Measurements from ENCODE around the gene ZNF217. TPM values are rescaled to one million over a fixed set of nuclear protein-coding genes. Genes with fewer than 3 reads are reported as not detected.
"Not testable (repeated sequence)": the region's sequence is repeated elsewhere in the genome, so short reads cannot be mapped to it uniquely, and the experiment has no call there.

The ZNF217 gene
- total RNA-seq, 1 experiment from 2014 or later = 46.7 TPM

GRCh38 chr20:53583660-53584549, 9.7 kb downstream of the ZNF217 start:
- not testable (repeated sequence) for DNase-seq (ENCODE audit: low read depth)

GRCh38 chr20:53582574-53583351, 10.9 kb downstream of the ZNF217 start:
- DNase-seq (ENCODE audit: low read depth) = peak; percentile 96

GRCh38 chr20:53582251-53582570, 11.4 kb downstream of the ZNF217 start:
- DNase-seq (ENCODE audit: low read depth) = no peak

GRCh38 chr20:53581444-53582250, 12.0 kb downstream of the ZNF217 start:
- no peak for DNase-seq (ENCODE audit: low read depth)

GRCh38 chr20:53580376-53581111, 13.1 kb downstream of the ZNF217 start:
- no peak for DNase-seq (ENCODE audit: low read depth)

GRCh38 chr20:53579581-53580375, 13.9 kb downstream of the ZNF217 start:
- DNase-seq (ENCODE audit: low read depth) = peak; percentile 80

GRCh38 chr20:53579266-53579580, 14.4 kb downstream of the ZNF217 start:
- no peak for DNase-seq (ENCODE audit: low read depth)

GRCh38 chr20:53578492-53579222, 15.0 kb downstream of the ZNF217 start:
- peak; percentile 93 for DNase-seq (ENCODE audit: low read depth)

GRCh38 chr20:53576586-53577318, 16.9 kb downstream of the ZNF217 start:
- DNase-seq (ENCODE audit: low read depth) = no peak

- no peak for DNase-seq (ENCODE audit: low read depth)
Observed at GRCh38 chr20:53576195-53576580, 17.5 kb downstream of the ZNF217 start.

- no peak for DNase-seq (ENCODE audit: low read depth)
Observed at GRCh38 chr20:53575481-53576194, 18.0 kb downstream of the ZNF217 start.

- DNase-seq (ENCODE audit: low read depth) = no peak
Observed at GRCh38 chr20:53574819-53575218, 18.8 kb downstream of the ZNF217 start.

- DNase-seq (ENCODE audit: low read depth) = no peak
Observed at GRCh38 chr20:53574259-53574789, 19.3 kb downstream of the ZNF217 start.

GRCh38 chr20:53571555-53572286, 21.9 kb downstream of the ZNF217 start:
- DNase-seq (ENCODE audit: low read depth) = no peak

GRCh38 chr20:53570446-53571276, 23.0 kb downstream of the ZNF217 start:
- no peak for DNase-seq (ENCODE audit: low read depth)

GRCh38 chr20:53569606-53570307, 23.9 kb downstream of the ZNF217 start:
- no peak for DNase-seq (ENCODE audit: low read depth)
